HepG2 (cell line): ENCODE results near the gene PDIK1L. TPM values are rescaled to one million over a fixed set of nuclear protein-coding genes. Genes with fewer than 3 reads are reported as not detected.
A peak's percentile ranks its signal among the peaks of the same experiment; 100 is the strongest.

ENCODE experiments used
- ARNT ChIP-seq: fragments of 450-650 bp; IDR thresholded peaks from 2 replicates; pipeline ENCODE4 v1.6.1; 2017
- ELF3 ChIP-seq: IDR thresholded peaks from 2 replicates; pipeline ENCODE4 v1.6.1; 2016; ENCODE audit warnings: missing genetic modification reagents, missing compliant biosample characterization
- HIVEP1 ChIP-seq: sonication (generic); formaldehyde crosslinking; IDR thresholded peaks from 2 replicates; pipeline ENCODE4 v1.4.0; 2020; ENCODE audit warnings: mild to moderate bottlenecking, missing genetic modification reagents
- NAIF1 ChIP-seq: sonication (generic); formaldehyde crosslinking; IDR thresholded peaks from 2 replicates; pipeline ENCODE4 v1.5.0; 2020; ENCODE audit warnings: mild to moderate bottlenecking, missing genetic modification reagents, borderline replicate concordance
- NFE2 ChIP-seq: sonication (generic); formaldehyde crosslinking; IDR thresholded peaks from 2 replicates; pipeline ENCODE4 v1.4.0; 2020; ENCODE audit warnings: missing genetic modification reagents
- POLR2AphosphoS5 ChIP-seq: IDR thresholded peaks from 2 replicates; pipeline ENCODE4 v1.6.1; 2012; ENCODE audit warnings: low read depth, low read length
- PTBP1 ChIP-seq: fragments of 200-400 bp; formaldehyde crosslinking; IDR thresholded peaks from 2 replicates; pipeline ENCODE4 v1.6.1; 2018; ENCODE audit warnings: low read length, low read depth; ENCODE audit not compliant: poor library complexity, severe bottlenecking
- REPIN1 ChIP-seq: sonication (generic); formaldehyde crosslinking; IDR thresholded peaks from 2 replicates; pipeline ENCODE4 v1.8.0; 2022; ENCODE audit warnings: missing genetic modification reagents, low read depth, mild to moderate bottlenecking, borderline replicate concordance
- RFX1 ChIP-seq: fragments of 450-650 bp; IDR thresholded peaks from 2 replicates; pipeline ENCODE4 v1.6.1; 2017
- RFX5 ChIP-seq: IDR thresholded peaks from 2 replicates; pipeline ENCODE4 v1.6.1; 2011; ENCODE audit warnings: low read depth, low read length, improper control_type of control experiment
- STAG1 ChIP-seq: sonication (generic); formaldehyde crosslinking; IDR thresholded peaks from 2 replicates; pipeline ENCODE4 v1.4.0; 2020; ENCODE audit warnings: missing genetic modification reagents
- TAF15 ChIP-seq: fragments of 200-400 bp; formaldehyde crosslinking; IDR thresholded peaks from one replicate; pipeline ENCODE4 v1.6.1; 2018; ENCODE audit warnings: mild to moderate bottlenecking, low read depth, low read length; ENCODE audit not compliant: poor library complexity, severe bottlenecking
- ZFP36L2 ChIP-seq: sonication (generic); formaldehyde crosslinking; IDR thresholded peaks from 2 replicates; pipeline ENCODE4 v1.4.0; 2020; ENCODE audit warnings: missing genetic modification reagents
- ZFP37 ChIP-seq: sonication (generic); formaldehyde crosslinking; IDR thresholded peaks from 2 replicates; pipeline ENCODE4 v1.4.0; 2020; ENCODE audit warnings: missing genetic modification reagents, borderline replicate concordance
- ZKSCAN5 ChIP-seq: sonication (generic); formaldehyde crosslinking; IDR thresholded peaks from 2 replicates; pipeline ENCODE4 v1.5.1; 2020; ENCODE audit warnings: mild to moderate bottlenecking, missing genetic modification reagents
- ZKSCAN8 ChIP-seq: IDR thresholded peaks from 2 replicates; pipeline ENCODE4 v1.6.1; 2016; ENCODE audit warnings: borderline replicate concordance, missing genetic modification reagents, missing compliant biosample characterization
- ZNF12 ChIP-seq: sonication (generic); formaldehyde crosslinking; IDR thresholded peaks from 2 replicates; pipeline ENCODE4 v1.5.0; 2020; ENCODE audit warnings: missing genetic modification reagents
- ZNF138 ChIP-seq: sonication (generic); formaldehyde crosslinking; IDR thresholded peaks from 2 replicates; pipeline ENCODE4 v1.5.0; 2020; ENCODE audit warnings: mild to moderate bottlenecking, low read depth, missing genetic modification reagents
- ZNF180 ChIP-seq: sonication (generic); formaldehyde crosslinking; IDR thresholded peaks from 2 replicates; pipeline ENCODE4 v1.4.0; 2020; ENCODE audit warnings: low read depth, missing genetic modification reagents, borderline replicate concordance
- ZNF20 ChIP-seq: sonication (generic); formaldehyde crosslinking; IDR thresholded peaks from 2 replicates; pipeline ENCODE4 v1.4.0; 2020; ENCODE audit warnings: mild to moderate bottlenecking, moderate library complexity, missing genetic modification reagents
- ZNF564 ChIP-seq: sonication (generic); formaldehyde crosslinking; IDR thresholded peaks from 2 replicates; pipeline ENCODE4 v1.8.1; 2023; ENCODE audit warnings: mild to moderate bottlenecking, missing genetic modification reagents
- polyA plus RNA-seq, 8 experiments: library from polyadenylated mRNA; depleted of rRNA in 3 of 8; stranded (reverse) in 7 of 8; unstranded in 1 of 8; fragments of >200 nt; fragmentation: Illumina TruSeq in 4 of 8; extraction: Trizol in 4 of 8; gene quantifications; 2 replicates each; pipeline versions ENCODE4 v1.2.1 to v1.2.3, GENCODE V29; 2011 to 2016; ENCODE audit warnings: low read depth in 4 of 8, missing spikeins in 1 of 8, mixed read lengths in 1 of 8; ENCODE audit not compliant: insufficient read depth in 1 of 8
- total RNA-seq, 5 experiments: library from RNA; depleted of rRNA; stranded (reverse); fragments of >200 nt; fragmentation: Illumina TruSeq; extraction: Trizol; gene quantifications; 2 replicates each; pipeline ENCODE4 v1.2.3, GENCODE V29; 2016; ENCODE audit warnings: low read depth in 1 of 5
- TF ChIP-seq, protein P1 (sequence below): sonication (generic); formaldehyde crosslinking; IDR thresholded peaks from 2 replicates; pipeline ENCODE4 v1.8.0; 2022; ENCODE audit warnings: missing genetic modification reagents, mild to moderate bottlenecking, borderline replicate concordance
- TF ChIP-seq, protein P2 (sequence below): sonication (generic); formaldehyde crosslinking; conservative IDR thresholded peaks from 2 replicates; pipeline ENCODE4 v1.5.0; 2020; ENCODE audit warnings: missing genetic modification reagents
- TF ChIP-seq, protein P3 (sequence below): sonication (generic); formaldehyde crosslinking; IDR thresholded peaks from 2 replicates; pipeline ENCODE4 v1.5.1; 2020; ENCODE audit warnings: missing genetic modification reagents, mild to moderate bottlenecking, borderline replicate concordance
- TF ChIP-seq, protein P4 (sequence below), 2 experiments: sonication (generic) in 1 of 2; formaldehyde crosslinking in 1 of 2; IDR thresholded peaks; 2 replicates each; pipeline versions ENCODE4 v1.5.1 to v1.6.1; 2011 to 2020; ENCODE audit warnings: borderline replicate concordance in 1 of 2, low read depth in 1 of 2, low read length in 1 of 2, mild to moderate bottlenecking in 1 of 2, missing genetic modification reagents in 1 of 2, moderate library complexity in 1 of 2

The PDIK1L gene
- total and polyA plus RNA-seq, 2 of the 13 experiments (the other 11 are each of a cell fraction or from before 2014, with no cell fraction given): 1.9 to 4.6 TPM

DNA sequence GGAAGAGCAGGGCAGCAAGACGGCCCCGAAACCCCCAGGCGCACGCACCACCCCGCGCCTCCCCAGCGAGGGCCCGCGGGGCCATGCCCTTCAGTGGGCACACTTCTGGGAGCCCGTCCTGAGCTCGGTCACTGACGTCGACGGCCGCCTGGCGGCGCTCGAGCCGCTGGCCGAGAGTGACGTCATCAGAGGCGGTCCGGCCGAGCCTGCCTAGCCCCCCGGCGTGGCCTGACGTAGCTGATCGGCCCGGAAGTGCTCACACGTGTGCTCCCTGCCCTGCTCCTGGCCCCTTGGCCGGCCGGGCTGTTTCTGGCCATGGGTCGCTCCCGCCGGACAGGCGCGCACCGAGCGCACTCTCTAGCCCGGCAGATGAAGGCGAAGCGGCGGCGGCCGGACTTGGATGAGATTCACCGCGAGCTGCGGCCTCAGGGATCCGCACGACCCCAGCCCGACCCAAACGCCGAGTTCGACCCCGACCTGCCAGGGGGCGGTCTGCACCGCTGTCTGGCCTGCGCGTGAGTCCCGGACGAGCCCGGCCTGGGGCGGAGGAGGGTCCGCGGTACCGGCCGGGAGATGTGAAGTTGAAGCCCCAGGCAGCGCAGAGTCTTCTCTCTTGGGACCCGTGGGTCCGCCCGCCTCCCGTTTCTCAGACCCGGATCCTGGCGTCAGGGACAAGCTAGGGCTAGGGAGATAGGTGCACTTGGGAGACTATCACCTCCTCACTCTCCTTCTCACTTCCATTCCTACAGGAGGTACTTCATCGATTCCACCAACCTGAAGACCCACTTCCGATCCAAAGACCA, 58.2 kb downstream of the PDIK1L start, which contains the start of gene ZNF593 (continued):
- TF ChIP-seq ZNF564 (CRISPR knock-in tag) (peak; percentile 75; the same call in 1 of the 2 replicates), ZKSCAN8 (CRISPR knock-in tag) (no peak), ZFP36L2 (no peak), ZNF180 (CRISPR knock-in tag) (0 out of 2 replicates have a peak, but pooled peaks have one; percentile 37), NFE2 (CRISPR knock-in tag) (no peak), ZNF20 (CRISPR knock-in tag) (peak; percentile 72; the same call in 1 of the 2 replicates), ZNF138 (CRISPR knock-in tag) (no peak), TAF15 (no peak), ELF3 (CRISPR knock-in tag) (peak; percentile 73), HIVEP1 (CRISPR knock-in tag) (peak; percentile 97), ZNF12 (CRISPR knock-in tag) (no peak), ARNT (no peak), POLR2AphosphoS5 (peak; percentile 88), REPIN1 (CRISPR knock-in tag) (peak; percentile 94), NAIF1 (CRISPR knock-in tag) (no peak), ZKSCAN5 (CRISPR knock-in tag) (peak; percentile 76; the same call in 1 of the 2 replicates), ZFP37 (CRISPR knock-in tag) (0 out of 2 replicates have a peak, but pooled peaks have one; percentile 67), STAG1 (peak; percentile 31), PTBP1 (peak; percentile 84), RFX5 (peak; percentile 83), RFX1 (no peak)
- TF ChIP-seq, protein P1, sequence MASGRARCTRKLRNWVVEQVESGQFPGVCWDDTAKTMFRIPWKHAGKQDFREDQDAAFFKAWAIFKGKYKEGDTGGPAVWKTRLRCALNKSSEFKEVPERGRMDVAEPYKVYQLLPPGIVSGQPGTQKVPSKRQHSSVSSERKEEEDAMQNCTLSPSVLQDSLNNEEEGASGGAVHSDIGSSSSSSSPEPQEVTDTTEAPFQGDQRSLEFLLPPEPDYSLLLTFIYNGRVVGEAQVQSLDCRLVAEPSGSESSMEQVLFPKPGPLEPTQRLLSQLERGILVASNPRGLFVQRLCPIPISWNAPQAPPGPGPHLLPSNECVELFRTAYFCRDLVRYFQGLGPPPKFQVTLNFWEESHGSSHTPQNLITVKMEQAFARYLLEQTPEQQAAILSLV (CRISPR knock-in tag): peak; percentile 86; the same call in 1 of the 2 replicates
- TF ChIP-seq, protein P2, sequence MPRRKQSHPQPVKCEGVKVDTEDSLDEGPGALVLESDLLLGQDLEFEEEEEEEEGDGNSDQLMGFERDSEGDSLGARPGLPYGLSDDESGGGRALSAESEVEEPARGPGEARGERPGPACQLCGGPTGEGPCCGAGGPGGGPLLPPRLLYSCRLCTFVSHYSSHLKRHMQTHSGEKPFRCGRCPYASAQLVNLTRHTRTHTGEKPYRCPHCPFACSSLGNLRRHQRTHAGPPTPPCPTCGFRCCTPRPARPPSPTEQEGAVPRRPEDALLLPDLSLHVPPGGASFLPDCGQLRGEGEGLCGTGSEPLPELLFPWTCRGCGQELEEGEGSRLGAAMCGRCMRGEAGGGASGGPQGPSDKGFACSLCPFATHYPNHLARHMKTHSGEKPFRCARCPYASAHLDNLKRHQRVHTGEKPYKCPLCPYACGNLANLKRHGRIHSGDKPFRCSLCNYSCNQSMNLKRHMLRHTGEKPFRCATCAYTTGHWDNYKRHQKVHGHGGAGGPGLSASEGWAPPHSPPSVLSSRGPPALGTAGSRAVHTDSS (CRISPR knock-in tag): 0 out of 2 replicates have a peak, but pooled peaks have one; percentile 69
- TF ChIP-seq, protein P3, sequence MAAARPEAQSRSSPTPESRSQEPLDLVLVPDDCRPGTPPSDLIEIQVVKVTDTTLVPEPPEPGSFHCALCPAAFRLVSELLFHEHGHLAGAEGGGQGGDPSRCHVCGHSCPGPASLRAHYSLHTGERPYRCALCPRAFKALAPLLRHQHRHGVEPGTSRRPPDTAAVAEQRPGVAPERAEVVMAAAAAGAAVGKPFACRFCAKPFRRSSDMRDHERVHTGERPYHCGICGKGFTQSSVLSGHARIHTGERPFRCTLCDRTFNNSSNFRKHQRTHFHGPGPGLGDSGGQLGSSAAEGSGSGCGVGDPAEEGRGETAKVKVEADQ: peak; percentile 76; the same call in 1 of the 2 replicates
- TF ChIP-seq, protein P4, sequence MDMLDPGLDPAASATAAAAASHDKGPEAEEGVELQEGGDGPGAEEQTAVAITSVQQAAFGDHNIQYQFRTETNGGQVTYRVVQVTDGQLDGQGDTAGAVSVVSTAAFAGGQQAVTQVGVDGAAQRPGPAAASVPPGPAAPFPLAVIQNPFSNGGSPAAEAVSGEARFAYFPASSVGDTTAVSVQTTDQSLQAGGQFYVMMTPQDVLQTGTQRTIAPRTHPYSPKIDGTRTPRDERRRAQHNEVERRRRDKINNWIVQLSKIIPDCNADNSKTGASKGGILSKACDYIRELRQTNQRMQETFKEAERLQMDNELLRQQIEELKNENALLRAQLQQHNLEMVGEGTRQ (IDR thresholded peaks at IDR 0.05; ENCODE audit: low read depth, low read length): no peak
- TF ChIP-seq, protein P4 (CRISPR knock-in tag; IDR thresholded peaks at IDR 0.05; ENCODE audit: borderline replicate concordance): peak; percentile 70; the same call in 1 of the 2 replicates
